Activated CD4-positive, CD25-positive, alpha-beta regulatory T cell treated with anti-CD3 and anti-CD28 coated beads, Interleukin-2, amount 50 U/mL, for 72 hours (primary cell): ENCODE results near the gene CHD3.
A peak's percentile ranks its signal among the peaks of the same experiment; 100 is the strongest.

Source experiments
- DNase-seq: peaks from one replicate; pipeline ENCODE4 v3.0.0; 2021

CHD3 gene

DNA sequence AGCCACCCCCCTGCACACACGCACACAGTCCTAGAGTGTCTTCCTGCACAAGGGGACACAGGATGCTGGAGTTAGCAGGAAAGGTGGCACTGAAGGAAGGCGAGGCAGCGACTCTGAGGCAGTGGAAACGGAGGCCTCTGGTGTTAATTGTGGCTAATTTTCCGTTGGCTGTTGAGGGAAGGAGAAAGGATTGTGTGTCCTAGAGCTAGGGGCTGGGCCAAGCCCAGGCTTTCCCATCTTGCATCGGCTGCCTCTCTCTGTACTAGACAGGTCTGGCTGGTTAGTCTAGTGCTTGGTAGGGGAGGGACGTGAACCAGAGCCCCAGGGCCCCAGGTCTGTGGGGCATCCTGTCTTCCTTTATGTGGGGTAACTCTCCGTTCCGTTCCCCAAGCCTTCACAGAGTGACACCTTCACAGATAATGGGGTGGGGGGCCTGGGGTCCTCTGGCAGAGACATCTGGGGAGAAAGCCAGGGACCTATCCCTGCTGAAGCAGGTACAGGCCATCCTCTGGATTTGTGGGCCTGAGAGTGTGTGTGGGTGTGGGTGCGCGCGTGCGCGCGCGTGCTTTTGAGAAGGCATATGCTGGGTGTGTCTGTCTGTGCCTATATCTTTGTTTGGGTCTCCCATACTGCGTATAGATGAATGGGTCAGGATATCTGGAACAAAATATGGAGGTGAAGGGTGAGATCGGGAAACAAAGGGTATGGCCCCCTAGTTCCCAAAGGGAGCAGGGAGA, at the start of gene CHD3:
TSS of gene CHD3 (plus strand) at position 606 of the 737 bp plus-strand sequence. CDS start 212 bp downstream, outside the sequence.
- DNase-seq: peak; percentile 55

DNA sequence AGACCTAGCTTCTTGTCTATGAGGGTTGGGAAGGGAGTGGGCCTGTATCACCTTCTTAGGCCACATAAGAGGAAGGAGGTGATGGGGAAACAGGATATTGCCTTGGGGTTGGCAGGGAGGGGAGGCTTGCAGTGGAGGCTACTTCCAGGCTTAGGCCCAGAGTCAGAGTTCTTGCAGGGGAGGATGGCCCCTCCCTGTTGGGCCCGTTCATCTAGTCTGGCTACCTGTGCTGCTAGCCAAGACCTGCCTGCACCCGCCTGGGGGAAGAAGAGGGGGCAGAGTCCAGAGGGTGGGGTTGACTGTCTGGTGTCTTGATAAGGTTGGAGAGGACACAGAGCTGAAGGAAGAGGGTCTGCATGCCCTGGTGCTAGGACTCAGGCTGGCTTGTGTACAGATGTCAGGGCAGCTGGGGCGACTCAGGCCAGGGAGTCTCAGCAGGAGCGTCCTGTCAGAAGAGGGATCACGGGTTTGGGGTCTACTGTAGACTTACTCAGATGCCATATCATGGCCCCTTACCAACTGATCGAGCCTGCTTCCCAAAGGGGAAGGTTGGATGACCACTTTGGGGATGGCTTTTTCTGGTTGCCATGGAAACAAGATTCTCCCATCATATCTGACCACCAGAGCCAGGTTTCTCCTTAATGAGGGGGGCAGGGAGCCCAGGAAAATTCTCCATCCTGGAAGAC, 49.3 kb upstream of the CHD3 start:
- no peak for DNase-seq

DNA sequence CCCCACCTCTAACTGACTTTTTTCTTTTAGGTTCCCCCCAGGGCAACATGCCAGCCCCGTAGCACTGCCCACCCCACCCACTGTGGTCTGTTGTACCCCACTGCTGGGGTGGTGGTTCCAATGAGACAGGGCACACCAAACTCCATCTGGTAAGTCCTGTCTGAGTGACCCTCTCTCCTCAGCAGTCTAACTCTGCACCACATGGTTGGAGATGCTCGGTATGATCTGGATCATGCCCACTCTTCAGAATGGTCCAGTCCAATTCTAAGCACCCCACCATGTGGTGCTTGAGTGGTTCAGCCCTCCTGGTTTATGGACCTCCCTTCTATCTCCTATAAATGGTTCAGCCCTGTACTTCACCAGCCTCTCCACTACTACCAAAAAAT, 48.7 kb upstream of the CHD3 start:
- no peak for DNase-seq

DNA sequence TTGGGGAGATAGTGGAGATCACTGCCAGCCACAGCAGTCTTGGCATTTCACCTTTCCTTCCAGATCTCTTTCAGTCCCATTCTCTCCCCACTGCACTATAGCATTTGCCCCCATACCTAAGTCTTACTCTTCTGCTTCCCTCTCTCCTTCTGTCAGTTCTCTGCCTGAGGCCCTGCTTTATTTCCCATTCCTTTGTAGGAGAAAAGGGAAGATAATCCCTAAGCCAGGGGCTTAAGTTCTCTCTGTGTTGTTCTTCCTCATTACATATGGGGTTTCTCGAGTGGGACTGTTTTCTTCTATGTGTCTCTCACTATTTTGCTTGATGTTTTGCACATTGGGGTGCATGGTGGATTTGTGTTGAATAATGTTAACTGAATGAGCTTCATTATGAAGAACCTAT, 48.1 kb upstream of the CHD3 start:
- DNase-seq: no peak

DNA sequence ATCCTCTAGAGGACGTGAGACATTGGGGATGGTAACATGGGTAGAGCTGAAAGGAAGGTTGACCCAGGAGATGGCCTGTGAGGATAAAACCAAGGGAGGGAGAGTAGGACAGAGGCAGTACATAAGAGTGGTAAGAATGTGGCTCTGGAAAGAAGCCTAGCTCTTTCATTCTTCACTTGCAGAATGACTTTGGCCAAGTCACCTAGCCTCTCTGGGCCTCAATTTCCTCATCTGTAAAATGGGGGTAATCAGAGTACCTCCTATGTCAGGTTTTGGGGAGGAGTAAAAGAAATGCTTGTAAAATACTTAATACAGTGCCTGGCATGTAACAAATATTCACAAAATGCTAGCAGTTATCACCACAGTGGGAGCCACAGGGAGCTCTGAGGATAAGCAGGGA, 47.7 kb upstream of the CHD3 start:
- DNase-seq: no peak

DNA sequence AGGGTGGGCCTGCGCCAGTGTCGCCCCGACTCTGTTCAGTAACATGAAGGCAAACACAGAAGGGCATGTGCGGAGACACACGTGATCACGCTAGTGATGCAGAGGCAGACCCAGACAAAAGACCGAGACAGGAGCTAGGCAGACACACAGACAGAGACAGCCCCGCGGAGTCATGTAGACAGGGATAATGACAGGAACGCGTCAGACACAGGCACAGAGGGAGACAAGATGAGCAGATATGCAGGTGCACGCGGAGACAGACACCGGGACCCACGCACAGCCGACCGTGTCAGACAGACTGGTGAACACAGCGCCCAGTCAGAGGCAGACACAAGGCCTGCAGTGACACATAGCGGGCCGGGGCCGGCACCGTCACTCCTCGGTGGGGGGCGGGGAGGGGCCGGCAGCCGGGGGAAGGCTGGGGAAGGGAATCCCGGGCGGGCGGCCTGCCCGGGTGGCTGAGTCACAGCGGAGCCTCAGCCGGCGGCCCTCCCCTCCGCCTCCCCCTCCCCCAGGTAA, 47.1 kb upstream of the CHD3 start:
- DNase-seq: peak; percentile 81

DNA sequence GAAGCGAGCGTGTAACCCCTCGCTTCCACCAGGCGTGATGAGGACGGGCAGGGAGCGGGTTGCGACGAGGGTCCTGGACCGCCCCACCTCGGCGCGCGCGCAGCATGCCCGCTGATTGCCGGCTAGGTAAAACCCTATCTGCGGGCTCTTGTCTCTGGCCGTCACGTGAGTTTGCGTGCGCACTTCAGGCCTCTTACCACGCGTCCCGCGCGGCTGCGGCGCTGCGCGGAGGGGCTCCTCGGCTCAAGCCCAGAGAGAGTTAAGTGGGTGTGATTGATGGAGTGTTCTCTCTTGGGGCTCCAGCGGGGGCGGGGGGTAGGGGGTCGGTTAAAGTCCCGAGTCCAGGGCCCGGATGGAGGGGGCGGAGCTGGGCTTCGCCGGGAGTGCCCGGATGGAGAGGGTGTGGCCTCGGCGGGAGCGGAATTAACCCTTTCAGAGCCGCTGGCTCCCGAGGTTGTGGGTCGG, 46.6 kb upstream of the CHD3 start:
- DNase-seq: peak; percentile 83

DNA sequence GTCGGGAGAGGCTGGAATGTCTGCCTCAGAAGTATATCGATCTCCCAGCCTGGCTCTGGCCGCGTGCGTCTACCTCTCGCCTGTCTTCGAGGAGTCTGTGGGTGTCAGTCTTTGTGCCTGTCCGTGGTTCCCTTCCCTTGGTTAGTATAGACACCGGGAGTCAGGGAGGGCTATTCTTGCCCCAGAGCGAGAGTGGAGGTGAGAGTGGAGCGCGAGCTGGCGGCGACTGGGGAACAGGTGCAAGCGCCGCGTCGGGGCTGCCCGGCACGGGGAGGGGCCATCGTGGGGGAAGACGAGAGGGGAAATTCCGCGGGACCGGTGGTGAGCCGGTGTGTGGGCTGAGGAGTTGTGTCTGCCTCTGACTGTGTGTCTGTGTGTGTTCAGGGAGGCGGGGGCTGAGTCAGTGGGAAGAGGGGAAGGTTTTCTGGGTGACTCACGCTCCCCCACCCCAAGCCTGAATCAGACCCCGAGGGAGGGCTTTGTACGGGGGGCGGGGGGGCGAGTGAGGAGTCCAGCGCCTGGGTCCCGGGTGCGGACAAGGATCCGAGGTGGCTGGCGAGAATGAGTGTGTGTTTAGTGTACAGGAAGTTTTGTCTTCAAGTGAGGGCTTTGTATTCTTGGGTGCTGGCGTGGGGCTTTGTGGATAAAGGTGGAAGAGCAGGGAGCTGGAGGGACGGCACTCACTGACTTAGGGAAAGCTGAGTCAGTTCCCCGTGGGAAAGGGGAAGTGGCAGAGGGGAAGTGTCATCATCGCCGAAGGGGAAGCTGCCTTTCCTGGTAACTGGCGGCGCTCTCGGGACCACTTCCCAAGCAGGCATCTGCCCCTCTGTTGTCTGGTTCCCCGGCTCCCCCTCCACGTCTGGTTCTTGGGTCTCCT, 46.0 kb upstream of the CHD3 start:
- peak; percentile 92 for DNase-seq

DNA sequence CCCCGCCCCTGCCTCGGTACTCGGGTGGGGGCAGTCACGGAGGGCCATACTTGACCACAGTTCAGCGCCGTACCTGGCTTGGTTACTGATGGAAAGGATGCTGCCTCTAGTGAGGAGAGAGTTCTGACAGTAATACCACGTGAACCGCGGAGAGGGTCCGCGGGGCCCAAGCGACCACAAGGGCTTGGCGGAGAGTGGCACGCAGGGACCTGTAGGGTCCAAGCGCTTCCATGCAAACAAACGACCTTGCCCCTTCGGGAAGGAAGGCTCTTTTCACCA, 45.4 kb upstream of the CHD3 start:
- DNase-seq: peak; percentile 64

DNA sequence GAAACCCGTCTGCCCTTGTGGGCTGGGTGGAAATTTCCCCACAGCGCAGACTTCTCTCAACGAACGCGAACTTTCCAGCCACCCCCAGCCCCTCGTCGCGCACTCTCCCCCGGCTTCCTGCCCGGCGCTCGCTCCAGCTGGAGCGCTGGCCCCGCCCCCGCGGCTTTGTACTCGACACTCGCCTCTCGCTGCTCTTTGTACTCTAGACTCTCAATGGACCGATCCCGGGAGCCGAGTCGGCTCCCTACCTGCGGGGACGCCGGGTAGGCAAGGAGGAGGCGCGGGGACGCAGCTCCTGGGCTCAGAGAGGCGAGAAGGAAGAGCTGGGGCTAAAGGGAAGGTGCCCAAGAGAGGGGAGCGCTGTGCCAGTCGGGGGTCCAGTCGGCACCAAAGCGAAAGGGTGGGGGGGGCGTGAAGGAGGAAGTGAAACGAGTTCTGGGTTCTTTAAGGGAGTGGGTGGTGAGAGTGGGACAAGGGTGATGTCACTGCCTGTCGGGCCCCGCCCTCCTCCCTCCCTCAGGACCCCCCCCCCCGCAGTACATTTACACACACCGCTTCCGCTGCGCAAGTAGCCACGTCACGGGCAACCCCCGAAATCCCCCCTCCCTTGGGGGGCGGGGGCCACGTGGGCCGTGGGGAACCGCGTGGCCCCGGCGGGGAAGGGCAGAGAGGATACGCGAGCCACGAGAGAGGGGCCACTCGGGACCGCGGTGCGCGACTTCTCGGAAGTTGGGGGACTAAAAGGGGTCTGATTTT, 44.9 kb upstream of the CHD3 start:
- DNase-seq: peak; percentile 78

DNA sequence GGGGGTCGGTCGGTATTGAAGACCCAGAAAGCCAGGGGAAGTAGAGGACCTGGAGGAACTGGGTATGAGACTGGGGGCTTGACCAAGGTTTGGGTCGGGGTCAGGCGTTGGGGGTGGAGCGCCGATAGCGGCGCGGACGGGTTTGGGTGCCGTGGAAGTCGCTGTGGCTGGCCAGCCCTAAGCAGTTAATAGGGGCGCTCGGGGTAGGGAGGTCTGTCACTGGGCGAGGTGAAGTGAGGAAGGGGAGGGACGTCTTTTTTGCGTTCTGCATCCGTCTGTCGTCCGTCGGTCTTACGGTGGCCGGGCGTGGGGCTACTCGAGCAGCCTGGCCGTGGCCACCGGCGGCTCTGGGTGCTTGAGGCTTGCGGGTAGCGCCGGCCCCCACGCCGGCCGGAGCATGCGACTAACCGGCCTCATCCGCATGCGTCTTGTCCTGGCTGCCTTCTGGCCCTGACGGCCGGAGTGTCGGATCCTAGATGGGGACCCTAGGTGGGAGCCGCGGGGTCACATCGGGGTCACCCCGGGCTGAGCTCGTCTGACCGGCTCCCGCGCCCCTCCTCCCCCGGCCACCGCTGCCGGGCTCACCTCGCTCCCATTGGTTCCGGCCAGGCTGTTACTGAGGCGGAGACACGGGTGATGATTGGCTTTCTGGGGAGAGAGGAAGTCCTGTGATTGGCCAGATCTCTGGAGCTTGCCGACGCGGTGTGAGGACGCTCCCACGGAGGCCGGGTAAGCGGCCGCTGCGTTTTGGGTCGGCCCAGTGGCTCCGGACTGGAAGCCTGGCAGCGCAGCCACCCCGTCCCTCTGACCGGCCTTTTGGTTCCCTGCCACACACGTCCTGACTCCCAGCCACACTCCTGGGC, 44.1 kb upstream of the CHD3 start:
- DNase-seq: peak; percentile 82

DNA sequence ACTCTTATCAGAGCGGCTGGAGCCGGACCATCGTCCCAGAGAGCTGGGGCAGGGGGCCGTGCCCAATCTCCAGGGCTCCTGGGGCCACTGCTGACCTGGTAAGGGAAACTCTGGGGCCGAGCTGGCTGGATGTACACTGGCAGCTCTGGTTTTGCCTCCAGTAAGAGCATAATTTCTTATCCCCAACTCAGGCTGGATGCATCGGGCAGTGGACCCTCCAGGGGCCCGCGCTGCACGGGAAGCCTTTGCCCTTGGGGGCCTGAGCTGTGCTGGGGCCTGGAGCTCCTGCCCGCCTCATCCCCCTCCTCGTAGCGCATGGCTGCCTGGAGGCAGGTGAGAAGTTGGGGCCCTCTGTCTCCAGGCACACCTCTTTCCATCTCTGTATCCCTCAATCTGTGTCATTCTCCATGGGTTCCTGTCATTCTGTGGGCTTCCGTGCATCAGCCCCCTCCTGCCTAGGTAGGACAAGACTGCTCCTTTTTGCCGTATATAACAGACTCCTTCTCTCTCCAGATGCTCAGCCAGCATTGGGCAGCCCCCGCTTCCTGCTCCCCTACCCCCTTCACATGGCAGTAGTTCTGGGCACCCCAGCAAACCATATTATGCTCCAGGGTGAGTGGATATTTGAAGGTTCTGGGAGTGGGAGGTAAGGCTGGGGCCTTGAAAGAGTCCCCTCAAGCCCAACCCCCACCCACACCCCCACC, 43.1 kb upstream of the CHD3 start:
- no peak for DNase-seq

DNA sequence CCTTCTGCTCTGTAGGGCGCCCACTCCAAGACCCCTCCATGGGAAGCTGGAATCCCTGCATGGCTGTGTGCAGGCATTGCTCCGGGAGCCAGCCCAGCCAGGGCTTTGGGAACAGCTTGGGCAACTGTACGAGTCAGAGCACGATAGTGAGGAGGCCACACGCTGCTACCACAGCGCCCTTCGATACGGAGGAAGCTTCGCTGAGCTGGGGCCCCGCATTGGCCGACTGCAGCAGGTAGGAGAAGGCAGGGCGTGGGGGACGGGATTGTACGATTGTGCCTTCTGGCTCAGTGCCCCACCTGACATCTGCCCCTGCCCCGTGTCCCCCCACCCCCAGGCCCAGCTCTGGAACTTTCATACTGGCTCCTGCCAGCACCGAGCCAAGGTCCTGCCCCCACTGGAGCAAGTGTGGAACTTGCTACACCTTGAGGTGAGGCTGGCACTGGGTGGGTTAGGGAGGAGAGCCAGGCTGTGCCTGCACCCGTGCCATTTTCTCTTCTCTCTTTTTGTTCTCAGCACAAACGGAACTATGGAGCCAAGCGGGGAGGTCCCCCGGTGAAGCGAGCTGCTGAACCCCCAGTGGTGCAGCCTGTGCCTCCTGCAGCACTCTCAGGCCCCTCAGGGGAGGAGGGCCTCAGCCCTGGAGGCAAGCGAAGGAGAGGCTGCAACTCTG, 42.4 kb upstream of the CHD3 start:
- no peak for DNase-seq

DNA sequence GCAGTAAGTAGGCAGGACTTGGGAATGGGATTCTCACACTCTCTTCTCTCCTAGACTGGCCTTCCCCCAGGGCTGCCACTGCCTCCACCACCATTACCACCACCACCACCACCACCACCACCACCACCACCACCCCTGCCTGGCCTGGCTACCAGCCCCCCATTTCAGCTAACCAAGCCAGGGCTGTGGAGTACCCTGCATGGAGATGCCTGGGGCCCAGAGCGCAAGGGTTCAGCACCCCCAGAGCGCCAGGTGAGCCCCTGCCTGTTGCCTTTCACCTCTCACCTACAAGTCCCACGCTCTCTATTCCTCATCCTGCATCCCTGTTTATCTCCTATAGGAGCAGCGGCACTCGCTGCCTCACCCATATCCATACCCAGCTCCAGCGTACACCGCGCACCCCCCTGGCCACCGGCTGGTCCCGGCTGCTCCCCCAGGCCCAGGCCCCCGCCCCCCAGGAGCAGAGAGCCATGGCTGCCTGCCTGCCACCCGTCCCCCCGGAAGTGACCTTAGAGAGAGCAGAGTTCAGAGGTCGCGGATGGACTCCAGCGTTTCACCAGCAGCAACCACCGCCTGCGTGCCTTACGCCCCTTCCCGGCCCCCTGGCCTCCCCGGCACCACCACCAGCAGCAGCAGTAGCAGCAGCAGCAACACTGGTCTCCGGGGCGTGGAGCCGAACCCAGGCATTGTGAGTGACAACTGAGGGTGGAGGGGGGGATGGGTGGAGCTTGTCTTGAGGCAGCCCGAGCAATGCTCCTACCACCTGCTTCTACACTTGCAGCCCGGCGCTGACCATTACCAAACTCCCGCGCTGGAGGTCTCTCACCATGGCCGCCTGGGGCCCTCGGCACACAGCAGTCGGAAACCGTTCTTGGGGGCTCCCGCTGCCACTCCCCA, 41.6 kb upstream of the CHD3 start:
- DNase-seq: no peak

DNA sequence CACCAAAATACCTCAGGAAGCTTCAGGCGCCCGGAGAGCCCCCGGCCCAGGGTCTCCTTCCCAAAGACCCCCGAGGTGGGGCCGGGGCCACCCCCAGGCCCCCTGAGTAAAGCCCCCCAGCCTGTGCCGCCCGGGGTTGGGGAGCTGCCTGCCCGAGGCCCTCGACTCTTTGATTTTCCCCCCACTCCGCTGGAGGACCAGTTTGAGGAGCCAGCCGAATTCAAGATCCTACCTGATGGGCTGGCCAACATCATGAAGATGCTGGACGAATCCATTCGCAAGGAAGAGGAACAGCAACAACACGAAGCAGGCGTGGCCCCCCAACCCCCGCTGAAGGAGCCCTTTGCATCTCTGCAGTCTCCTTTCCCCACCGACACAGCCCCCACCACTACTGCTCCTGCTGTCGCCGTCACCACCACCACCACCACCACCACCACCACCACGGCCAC, 40.4 kb upstream of the CHD3 start:
- DNase-seq: no peak

DNA sequence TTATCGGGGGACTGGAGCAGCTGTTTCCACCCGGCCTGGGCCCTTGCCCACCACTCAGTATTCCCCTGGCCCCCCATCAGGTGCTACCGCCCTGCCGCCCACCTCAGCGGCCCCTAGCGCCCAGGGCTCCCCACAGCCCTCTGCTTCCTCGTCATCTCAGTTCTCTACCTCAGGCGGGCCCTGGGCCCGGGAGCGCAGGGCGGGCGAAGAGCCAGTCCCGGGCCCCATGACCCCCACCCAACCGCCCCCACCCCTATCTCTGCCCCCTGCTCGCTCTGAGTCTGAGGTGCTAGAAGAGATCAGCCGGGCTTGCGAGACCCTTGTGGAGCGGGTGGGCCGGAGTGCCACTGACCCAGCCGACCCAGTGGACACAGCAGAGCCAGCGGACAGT, 39.9 kb upstream of the CHD3 start:
- DNase-seq: no peak

DNA sequence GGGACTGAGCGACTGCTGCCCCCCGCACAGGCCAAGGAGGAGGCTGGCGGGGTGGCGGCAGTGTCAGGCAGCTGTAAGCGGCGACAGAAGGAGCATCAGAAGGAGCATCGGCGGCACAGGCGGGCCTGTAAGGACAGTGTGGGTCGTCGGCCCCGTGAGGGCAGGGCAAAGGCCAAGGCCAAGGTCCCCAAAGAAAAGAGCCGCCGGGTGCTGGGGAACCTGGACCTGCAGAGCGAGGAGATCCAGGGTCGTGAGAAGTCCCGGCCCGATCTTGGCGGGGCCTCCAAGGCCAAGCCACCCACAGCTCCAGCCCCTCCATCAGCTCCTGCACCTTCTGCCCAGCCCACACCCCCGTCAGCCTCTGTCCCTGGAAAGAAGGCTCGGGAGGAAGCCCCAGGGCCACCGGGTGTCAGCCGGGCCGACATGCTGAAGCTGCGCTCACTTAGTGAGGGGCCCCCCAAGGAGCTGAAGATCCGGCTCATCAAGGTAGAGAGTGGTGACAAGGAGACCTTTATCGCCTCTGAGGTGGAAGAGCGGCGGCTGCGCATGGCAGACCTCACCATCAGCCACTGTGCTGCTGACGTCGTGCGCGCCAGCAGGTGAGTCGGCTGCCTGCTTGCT, 39.3 kb upstream of the CHD3 start:
- no peak for DNase-seq

DNA sequence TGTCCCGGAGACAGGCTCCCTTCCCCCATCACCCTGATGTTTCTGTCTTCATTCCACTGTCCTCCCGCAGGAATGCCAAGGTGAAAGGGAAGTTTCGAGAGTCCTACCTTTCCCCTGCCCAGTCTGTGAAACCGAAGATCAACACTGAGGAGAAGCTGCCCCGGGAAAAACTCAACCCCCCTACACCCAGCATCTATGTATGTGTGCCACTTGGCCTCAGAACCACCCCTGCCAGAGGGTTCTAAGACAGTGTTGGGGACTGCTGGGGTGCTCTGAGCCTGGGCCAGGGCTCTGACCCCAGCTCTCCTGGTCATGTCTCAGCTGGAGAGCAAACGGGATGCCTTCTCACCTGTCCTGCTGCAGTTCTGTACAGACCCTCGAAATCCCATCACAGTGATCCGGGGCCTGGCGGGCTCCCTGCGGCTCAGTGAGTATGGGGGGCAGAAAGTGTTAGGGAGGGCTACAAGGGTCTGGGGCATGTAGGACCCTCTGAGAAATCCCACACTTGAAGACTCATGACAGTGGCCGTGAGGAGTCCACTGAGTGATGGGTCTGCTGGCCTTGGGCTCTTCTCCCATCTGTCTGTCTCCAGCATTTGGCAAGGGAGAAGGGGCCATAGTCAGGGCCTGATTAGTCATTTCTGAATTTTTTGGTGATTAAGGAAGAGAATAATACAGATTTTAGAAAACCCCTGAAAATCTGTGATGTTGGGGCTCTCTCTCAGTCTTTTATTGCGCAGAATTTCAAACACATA, 38.7 kb upstream of the CHD3 start:
- no peak for DNase-seq
